ENCODE results near the gene KMO. TPM values are rescaled to one million over a fixed set of nuclear protein-coding genes. Genes with fewer than 3 reads are reported as not detected.

The KMO gene
- total RNA-seq, 1 experiment from 2014 or later, result not detected

Other genes starting within 250 kb of the KMO start
- gene RGS7, start 175.2 kb upstream of the KMO start, total RNA-seq (2021), result 1.1 to 1.5 TPM (median 1.2 TPM) in 3 replicates
- 77.4 to 83.9 TPM (median 80.8 TPM) in 3 replicates for gene FH, start 12.6 kb upstream of the KMO start, total RNA-seq (2021)
- 53.5 to 60.4 TPM (median 56.9 TPM) in 3 replicates for gene CHML, start 108.0 kb downstream of the KMO start, total RNA-seq (2021)
- 14.4 to 17.2 TPM (median 15.2 TPM) in 3 replicates for gene OPN3, start 108.0 kb downstream of the KMO start, total RNA-seq (2021)
- gene WDR64, start 119.9 kb downstream of the KMO start, total RNA-seq (2021), result not detected in 3 replicates

Measured in WTC11 (cell line).